ENCODE measurements around the gene RAI2. TPM values are rescaled to one million over a fixed set of nuclear protein-coding genes. Genes with fewer than 3 reads are reported as not detected.

Gene RAI2
- total RNA-seq, 1 experiment from 2014 or later: 0.18 TPM

DNA sequence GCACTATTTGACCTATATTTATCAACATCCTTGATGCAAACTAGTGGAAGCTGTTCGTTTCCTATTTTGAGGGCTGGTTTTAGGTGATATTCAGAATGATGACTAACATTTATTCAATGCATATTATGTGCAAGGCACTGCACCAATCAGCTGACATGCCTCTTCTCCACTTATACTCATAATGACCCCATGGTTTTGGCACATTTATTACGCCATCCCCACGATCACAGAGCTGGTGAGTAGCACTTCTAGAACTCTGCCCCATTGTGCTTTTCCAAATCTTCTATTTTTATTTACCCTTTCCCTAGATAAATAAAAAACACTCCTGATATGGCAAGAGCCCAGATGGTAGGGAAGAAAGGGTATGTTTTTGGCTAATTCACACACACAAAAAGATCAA lies 110.7 kb downstream of the RAI2 start:
- TF ChIP-seq, protein P1, sequence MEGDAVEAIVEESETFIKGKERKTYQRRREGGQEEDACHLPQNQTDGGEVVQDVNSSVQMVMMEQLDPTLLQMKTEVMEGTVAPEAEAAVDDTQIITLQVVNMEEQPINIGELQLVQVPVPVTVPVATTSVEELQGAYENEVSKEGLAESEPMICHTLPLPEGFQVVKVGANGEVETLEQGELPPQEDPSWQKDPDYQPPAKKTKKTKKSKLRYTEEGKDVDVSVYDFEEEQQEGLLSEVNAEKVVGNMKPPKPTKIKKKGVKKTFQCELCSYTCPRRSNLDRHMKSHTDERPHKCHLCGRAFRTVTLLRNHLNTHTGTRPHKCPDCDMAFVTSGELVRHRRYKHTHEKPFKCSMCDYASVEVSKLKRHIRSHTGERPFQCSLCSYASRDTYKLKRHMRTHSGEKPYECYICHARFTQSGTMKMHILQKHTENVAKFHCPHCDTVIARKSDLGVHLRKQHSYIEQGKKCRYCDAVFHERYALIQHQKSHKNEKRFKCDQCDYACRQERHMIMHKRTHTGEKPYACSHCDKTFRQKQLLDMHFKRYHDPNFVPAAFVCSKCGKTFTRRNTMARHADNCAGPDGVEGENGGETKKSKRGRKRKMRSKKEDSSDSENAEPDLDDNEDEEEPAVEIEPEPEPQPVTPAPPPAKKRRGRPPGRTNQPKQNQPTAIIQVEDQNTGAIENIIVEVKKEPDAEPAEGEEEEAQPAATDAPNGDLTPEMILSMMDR (IDR thresholded peaks at IDR 0.05; ENCODE audit: insufficient read depth in 1 of 2, low read depth in 1 of 2, low read length in 1 of 2, severe bottlenecking in 1 of 2, unreplicated experiment in 1 of 2): no peak
- no peaks in the 10 kb centered on the region for H3K9me3 Mint-ChIP-seq (ENCODE audit: unreplicated experiment)
- H3K27me3 Mint-ChIP-seq (ENCODE audit: insufficient read depth, unreplicated experiment): no peaks in the 10 kb centered on the region
- H3K36me3 Mint-ChIP-seq (ENCODE audit: insufficient read depth, unreplicated experiment): no peaks in the 10 kb centered on the region
- H3K4me3 ChIP-seq (ENCODE audit: low read depth, low read length): no peak overlapping the region
- DNase-seq: no peak
- intact Hi-C loops (cut with micrococcal nuclease; ENCODE audit: unreplicated experiment): no loop called here
- no peak overlapping the region for H3K27ac Mint-ChIP-seq (ENCODE audit: unreplicated experiment)
- no peak overlapping the region for H3K4me3 Mint-ChIP-seq (ENCODE audit: unreplicated experiment)
- no peaks in the 10 kb centered on the region for H3K27me3 ChIP-seq (replicated peaks; ENCODE audit: control insufficient read depth, insufficient read depth, low read length)
- H3K4me1 Mint-ChIP-seq (ENCODE audit: low read depth, unreplicated experiment): no peaks in the 10 kb centered on the region
- peaks cover 1% of the 10 kb centered on the region; the same call in 1 of the 2 replicates for H3K36me3 ChIP-seq (ENCODE audit: control insufficient read depth, insufficient read depth, low read length)
- BruUV-seq (replicated peaks): no TSS peak
- no peaks in the 10 kb centered on the region for H3K4me1 ChIP-seq
- ChIA-PET CTCF (no interaction called here), POLR2A (no interaction called here)
- H3K9me3 ChIP-seq: no peaks in the 10 kb centered on the region

Other genes starting within 250 kb of the RAI2 start
- gene SCML1, start 123.8 kb downstream of the RAI2 start, total RNA-seq (2022): 16.4 and 17.5 TPM in 2 replicates